ENCODE measurements around the gene ZNF771.
A peak's percentile ranks its signal among the peaks of the same experiment; 100 is the strongest.

The ZNF771 gene

GRCh38 chr16:30369938-30370455 lies 37.4 kb upstream of the ZNF771 start:
- Mint-ChIP-seq H3K9me3 (no peaks in the 10 kb centered on the region), H3K4me1 (peaks cover 41 to 50% of the 10 kb centered on the region in 2 donors), H3K27ac (peak overlapping the region; percentile 38), H3K27me3 (no peaks in the 10 kb centered on the region), H3K4me3 (peak overlapping the region; percentile 92 to 96), H3K36me3 (peaks cover 14 to 34% of the 10 kb centered on the region in 2 donors)
- ATAC-seq (replicated peaks) (peak; percentile 4 to 14), DNase-seq (no peak)

- ATAC-seq (replicated peaks), result peak; percentile 87
- Mint-ChIP-seq H3K4me3 (peak within 1 kb of the TSS; percentile 92 to 96), H3K27ac (peak within 1 kb of the TSS; percentile 98), H3K27me3 (no peaks in the 10 kb centered on the region), H3K9me3 (no peaks in the 10 kb centered on the region), H3K36me3 (peaks cover 8 to 28% of the 10 kb centered on the region in 2 donors), H3K4me1 (peaks cover 36 to 44% of the 10 kb centered on the region in 2 donors)
- peak; percentile 99 for DNase-seq
These were observed 36.8 kb upstream of the ZNF771 start, which contains the start of gene TBC1D10B for GRCh38 chr16:30370456-30371247. Gene TBC1D10B (minus strand): TSS chr16:30370494. CDS start chr16:30370183, 311 bp downstream.

- Mint-ChIP-seq H3K36me3 (peaks cover 8 to 26% of the 10 kb centered on the region in 2 donors), H3K4me3 (peak overlapping the region; percentile 90 to 96), H3K27me3 (no peaks in the 10 kb centered on the region), H3K9me3 (no peaks in the 10 kb centered on the region), H3K4me1 (peaks cover 35 to 44% of the 10 kb centered on the region in 2 donors), H3K27ac (peak overlapping the region; percentile 98)
- DNase-seq (no peak), ATAC-seq (replicated peaks) (no peak)
These were observed 36.1 kb upstream of the ZNF771 start for GRCh38 chr16:30371248-30371816.

GRCh38 chr16:30372038-30372712 lies 35.2 kb upstream of the ZNF771 start:
- no peaks in the 10 kb centered on the region for H3K27me3 Mint-ChIP-seq
- peak overlapping the region; percentile 98 for H3K27ac Mint-ChIP-seq
- no peaks in the 10 kb centered on the region for H3K9me3 Mint-ChIP-seq
- ATAC-seq (replicated peaks), result no peak
- H3K36me3 Mint-ChIP-seq, result peaks cover 6 to 18% of the 10 kb centered on the region in 2 donors
- peak overlapping the region; percentile 90 to 96 for H3K4me3 Mint-ChIP-seq
- no peak for DNase-seq
- peaks cover 31 to 41% of the 10 kb centered on the region in 2 donors for H3K4me1 Mint-ChIP-seq

- H3K4me3 Mint-ChIP-seq, result no peak overlapping the region
- no peaks in the 10 kb centered on the region for H3K27me3 Mint-ChIP-seq
- H3K36me3 Mint-ChIP-seq, result peaks cover 4 to 13% of the 10 kb centered on the region in 2 donors
- DNase-seq (no peak), ATAC-seq (replicated peaks) (no peak)
- peaks cover 28 to 41% of the 10 kb centered on the region in 2 donors for H3K4me1 Mint-ChIP-seq
- peak overlapping the region; percentile 72 for H3K27ac Mint-ChIP-seq
- H3K9me3 Mint-ChIP-seq, result no peaks in the 10 kb centered on the region
These were observed 34.7 kb upstream of the ZNF771 start for GRCh38 chr16:30372725-30373124.

GRCh38 chr16:30374538-30374937 lies 32.9 kb upstream of the ZNF771 start, which contains the start of gene MYL11:
Gene MYL11 (plus strand): TSS chr16:30374802. CDS start chr16:30374858, 56 bp downstream.
- H3K27ac Mint-ChIP-seq, result peak within 1 kb of the TSS; percentile 67
- DNase-seq, result no peak
- peaks cover 25 to 42% of the 10 kb centered on the region in 2 donors for H3K4me1 Mint-ChIP-seq
- no peak within 1 kb of the TSS for H3K4me3 Mint-ChIP-seq
- no peaks in the 10 kb centered on the region for H3K27me3 Mint-ChIP-seq
- H3K36me3 Mint-ChIP-seq, result peaks cover 9 to 11% of the 10 kb centered on the region in 2 donors
- no peaks in the 10 kb centered on the region for H3K9me3 Mint-ChIP-seq
- no peak for ATAC-seq (replicated peaks)

- H3K36me3 Mint-ChIP-seq, result peaks cover 20 to 21% of the 10 kb centered on the region in 2 donors
- ATAC-seq (replicated peaks), result no peak
- H3K4me3 Mint-ChIP-seq, result no peak overlapping the region
- H3K4me1 Mint-ChIP-seq, result peaks cover 32 to 54% of the 10 kb centered on the region in 2 donors
- no peaks in the 10 kb centered on the region for H3K27me3 Mint-ChIP-seq
- H3K9me3 Mint-ChIP-seq, result peaks cover 0 to 2% of the 10 kb centered on the region in 2 donors
- H3K27ac Mint-ChIP-seq, result no peak overlapping the region
- no peak for DNase-seq
These were observed 31.5 kb upstream of the ZNF771 start for GRCh38 chr16:30375864-30376263.

- peaks cover 34 to 55% of the 10 kb centered on the region in 2 donors for H3K4me1 Mint-ChIP-seq
- peak overlapping the region; percentile 100 for H3K27ac Mint-ChIP-seq
- peak overlapping the region in 1 of 2 donors; percentile 97 for H3K4me3 Mint-ChIP-seq
- peaks cover 0 to 2% of the 10 kb centered on the region in 2 donors for H3K9me3 Mint-ChIP-seq
- DNase-seq (no peak), ATAC-seq (replicated peaks) (no peak)
- peaks cover 20 to 23% of the 10 kb centered on the region in 2 donors for H3K36me3 Mint-ChIP-seq
- no peaks in the 10 kb centered on the region for H3K27me3 Mint-ChIP-seq
These were observed 30.9 kb upstream of the ZNF771 start for GRCh38 chr16:30376461-30376902.

GRCh38 chr16:30377050-30377811 lies 30.2 kb upstream of the ZNF771 start:
- DNase-seq (no peak), ATAC-seq (replicated peaks) (peak; percentile 2 to 12)
- Mint-ChIP-seq H3K4me1 (peaks cover 31 to 55% of the 10 kb centered on the region in 2 donors), H3K9me3 (peaks cover 0 to 2% of the 10 kb centered on the region in 2 donors), H3K4me3 (peak overlapping the region; percentile 97 to 100), H3K27ac (peak overlapping the region; percentile 100), H3K27me3 (no peaks in the 10 kb centered on the region), H3K36me3 (peaks cover 20 to 23% of the 10 kb centered on the region in 2 donors)

GRCh38 chr16:30377812-30378235 lies 29.6 kb upstream of the ZNF771 start:
- Mint-ChIP-seq H3K27me3 (no peaks in the 10 kb centered on the region), H3K4me3 (peak overlapping the region; percentile 97 to 100), H3K27ac (peak overlapping the region; percentile 100), H3K4me1 (peaks cover 35 to 61% of the 10 kb centered on the region in 2 donors), H3K36me3 (peaks cover 23 to 24% of the 10 kb centered on the region in 2 donors), H3K9me3 (peaks cover 0 to 2% of the 10 kb centered on the region in 2 donors)
- ATAC-seq (replicated peaks) (peak; percentile 52 to 62), DNase-seq (peak; percentile 83)

- Mint-ChIP-seq H3K36me3 (peaks cover 23 to 24% of the 10 kb centered on the region in 2 donors), H3K9me3 (peaks cover 0 to 2% of the 10 kb centered on the region in 2 donors), H3K27me3 (no peaks in the 10 kb centered on the region), H3K27ac (peak overlapping the region; percentile 100), H3K4me3 (peak overlapping the region; percentile 97 to 100), H3K4me1 (peaks cover 35 to 68% of the 10 kb centered on the region in 2 donors)
- peak; percentile 84 to 88 for ATAC-seq (replicated peaks)
- peak; percentile 98 for DNase-seq
These were observed 28.9 kb upstream of the ZNF771 start for GRCh38 chr16:30378236-30379157.

- Mint-ChIP-seq H3K36me3 (peaks cover 23 to 24% of the 10 kb centered on the region in 2 donors), H3K4me1 (peaks cover 38 to 72% of the 10 kb centered on the region in 2 donors), H3K27ac (peak overlapping the region; percentile 100), H3K4me3 (peak overlapping the region; percentile 97 to 100), H3K27me3 (no peaks in the 10 kb centered on the region), H3K9me3 (peaks cover 0 to 2% of the 10 kb centered on the region in 2 donors)
- ATAC-seq (replicated peaks) (no peak), DNase-seq (no peak)
These were observed 28.1 kb upstream of the ZNF771 start for GRCh38 chr16:30379158-30379783.

Measured in stimulated activated naive B cell treated with anti-CD40 and anti-IgM and Interleukin-4, amounts not matched to agents 10 μg/mL and 1 μg/mL and 100 μg/mL, for 72 hours (primary cell).